Tongue (tissue), 2 donors: ENCODE results near the gene FAR2. TPM values are rescaled to one million over a fixed set of nuclear protein-coding genes. Genes with fewer than 3 reads are reported as not detected.
"Not testable (repeated sequence)": the region's sequence is repeated elsewhere in the genome, so short reads cannot be mapped to it uniquely, and the experiment has no call there.

Experiments
- DNase-seq: peaks from one replicate; pipeline ENCODE4 v3.0.0-alpha.2; 2015
- total RNA-seq: library from RNA; depleted of rRNA; stranded (reverse); fragments of >200 nt; gene quantifications from one replicate; pipeline ENCODE4 v1.2.3, GENCODE V29; 2014

FAR2 gene
- total RNA-seq, 1 donor from 2014 or later, result 15.2 TPM

- no peak for DNase-seq
Measured at GRCh38 chr12:29329411-29329810, 180.3 kb downstream of the FAR2 start.

GRCh38 chr12:29333178-29333577 lies 184.1 kb downstream of the FAR2 start:
- no peak for DNase-seq

GRCh38 chr12:29334937-29335336 lies 185.9 kb downstream of the FAR2 start:
- DNase-seq, result no peak

- DNase-seq, result no peak
Measured at GRCh38 chr12:29337325-29337724, 188.2 kb downstream of the FAR2 start.

GRCh38 chr12:29343022-29343799 lies 194.1 kb downstream of the FAR2 start:
- DNase-seq, result no peak

- no peak for DNase-seq
Measured at GRCh38 chr12:29346769-29347421, 197.8 kb downstream of the FAR2 start.

- DNase-seq, result peak; percentile 54
Measured at GRCh38 chr12:29350080-29350479, 201.0 kb downstream of the FAR2 start.

GRCh38 chr12:29354954-29355353 lies 205.9 kb downstream of the FAR2 start:
- DNase-seq, result no peak

- no peak for DNase-seq
Measured at GRCh38 chr12:29365091-29365490, 216.0 kb downstream of the FAR2 start.

GRCh38 chr12:29374012-29374411 lies 224.9 kb downstream of the FAR2 start:
- DNase-seq, result no peak

- DNase-seq, result no peak
Measured at GRCh38 chr12:29374913-29375312, 225.8 kb downstream of the FAR2 start.

- DNase-seq, result no peak
Measured at GRCh38 chr12:29376118-29376517, 227.0 kb downstream of the FAR2 start.

GRCh38 chr12:29380536-29381523 lies 231.8 kb downstream of the FAR2 start, which contains the start of gene ERGIC2:
Gene ERGIC2, minus strand, starts transcription at chr12:29381172. Its CDS starts 9,539 bp downstream, at chr12:29371633.
- peak; percentile 99 for DNase-seq

- no peak for DNase-seq
Measured at GRCh38 chr12:29382251-29382650, 233.2 kb downstream of the FAR2 start.

- not testable (repeated sequence) for DNase-seq
Measured at GRCh38 chr12:29385194-29385593, 236.1 kb downstream of the FAR2 start.

Other genes with a start within 250 kb of the FAR2 start
- gene ERGIC2, start 231.9 kb downstream of the FAR2 start, total RNA-seq, result 61.1 TPM